HG02981 (cell line): ENCODE measurements around the gene GADL1.

Experiments used
- ATAC-seq: cut with Tn5 transposase; IDR thresholded peaks from one replicate; pipeline ENCODE4 v1.9.1; 2021; ENCODE audit warnings: mild to moderate bottlenecking, moderate library complexity; ENCODE audit not compliant: unreplicated experiment

GADL1 gene

DNA sequence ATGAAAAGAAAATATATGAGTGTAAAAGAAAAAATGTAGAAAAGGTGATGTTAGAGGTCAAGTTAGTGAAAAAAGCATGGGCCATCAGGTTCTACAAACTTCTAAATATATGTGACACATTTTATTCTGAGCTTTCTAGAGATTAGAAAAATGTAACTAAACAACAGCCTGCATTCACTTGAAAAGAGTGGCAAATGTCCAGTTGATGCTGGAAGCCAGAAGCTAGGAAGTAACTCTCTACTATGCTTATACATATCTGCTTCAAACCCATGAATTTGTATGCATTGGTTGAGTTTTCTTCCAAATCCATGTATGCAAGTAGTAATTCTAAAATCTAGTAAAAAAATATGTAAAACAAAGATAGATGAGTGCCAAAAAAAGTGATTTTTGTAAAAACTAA lies 164.5 kb downstream of the GADL1 start:
- no peak for ATAC-seq

DNA sequence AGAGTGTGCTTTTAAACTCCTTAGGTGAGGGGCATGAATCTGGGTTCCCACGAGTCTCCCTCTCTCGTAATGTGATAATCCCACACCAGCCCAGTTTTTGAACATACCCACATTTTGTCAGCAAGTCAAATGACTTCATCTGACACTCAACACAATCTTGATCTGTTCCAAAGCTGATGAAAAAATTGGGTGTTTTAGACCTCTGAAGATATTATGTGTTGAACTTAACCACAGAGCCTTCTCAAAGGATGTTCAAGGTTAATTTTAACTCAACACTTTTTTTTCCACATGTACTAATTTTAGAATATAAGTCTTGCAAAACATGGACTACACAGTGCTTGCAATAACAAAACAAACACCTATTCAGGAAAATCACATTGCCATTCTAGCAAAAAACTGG lies 164.9 kb downstream of the GADL1 start:
- no peak for ATAC-seq

DNA sequence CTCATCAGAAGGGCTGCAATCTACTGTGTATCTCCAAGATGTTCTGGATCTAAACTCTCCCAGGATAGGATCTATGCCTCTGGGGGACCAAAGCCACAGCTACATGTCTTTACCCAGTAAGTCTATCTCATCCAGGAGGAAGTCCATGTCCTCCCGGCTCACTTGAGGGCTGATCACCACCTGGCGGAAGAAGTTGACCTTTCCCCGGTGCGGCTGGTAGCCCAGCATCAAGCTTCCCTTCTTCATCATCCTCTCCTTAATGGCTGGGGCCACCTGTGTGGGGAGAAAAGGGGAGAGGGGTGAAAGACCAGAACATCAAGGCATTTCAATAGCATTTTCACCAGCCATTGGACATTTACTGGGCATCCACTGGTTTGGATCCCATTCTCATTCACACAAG lies 166.3 kb downstream of the GADL1 start:
- ATAC-seq, result no peak

DNA sequence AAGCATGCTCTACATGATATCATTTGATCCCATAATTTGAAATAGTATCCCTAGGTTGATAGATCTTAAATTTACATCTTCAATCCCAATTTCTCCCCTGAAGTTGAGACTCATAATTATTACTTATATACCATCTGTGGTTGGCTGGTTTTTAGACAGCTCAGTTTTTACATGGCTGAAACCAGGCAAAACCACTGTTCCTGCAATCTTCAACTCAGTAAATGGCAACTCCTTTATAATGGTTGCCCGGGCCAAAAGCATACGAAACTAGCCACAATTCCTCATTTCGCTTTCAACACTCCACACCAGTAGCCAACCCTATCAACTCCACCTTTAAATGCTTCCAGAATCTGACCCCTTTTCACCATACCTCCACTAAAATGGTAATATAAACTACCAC lies 169.6 kb downstream of the GADL1 start:
- ATAC-seq, result no peak

DNA sequence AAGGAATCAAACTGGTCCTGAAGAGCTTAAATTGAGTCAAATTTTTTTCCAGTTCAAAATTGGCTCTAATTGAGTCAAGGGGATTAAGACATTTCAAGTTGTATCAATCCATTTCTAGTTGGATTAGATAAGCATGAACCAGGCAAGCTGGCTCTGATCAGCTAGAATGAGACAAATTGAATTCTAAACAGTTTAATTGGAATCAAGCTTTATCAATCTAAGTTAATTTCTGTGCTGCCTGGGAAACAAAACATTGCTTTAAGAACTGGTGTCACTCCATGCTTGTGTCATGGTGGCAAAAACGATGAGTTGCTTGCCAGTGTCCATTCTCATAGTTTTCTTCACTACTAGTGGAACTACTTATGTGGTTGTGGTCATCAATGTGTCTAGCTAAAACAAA lies 171.2 kb downstream of the GADL1 start:
- ATAC-seq, result no peak

DNA sequence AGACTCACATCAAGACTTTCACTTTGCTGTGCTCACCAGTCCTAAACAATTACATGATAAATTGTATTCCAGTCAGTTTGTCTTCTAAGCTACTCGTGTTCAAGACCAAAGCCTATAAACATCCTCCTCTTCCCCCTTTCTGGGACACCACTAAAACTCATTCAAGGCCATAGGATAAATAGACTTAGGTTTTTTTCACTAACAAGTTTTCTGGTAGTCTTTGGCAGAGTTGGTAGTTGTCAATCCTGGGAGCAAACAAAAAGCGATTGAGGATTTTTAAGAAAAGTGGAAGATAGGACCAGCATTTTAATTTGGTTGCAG lies 173.2 kb downstream of the GADL1 start:
- no peak for ATAC-seq

DNA sequence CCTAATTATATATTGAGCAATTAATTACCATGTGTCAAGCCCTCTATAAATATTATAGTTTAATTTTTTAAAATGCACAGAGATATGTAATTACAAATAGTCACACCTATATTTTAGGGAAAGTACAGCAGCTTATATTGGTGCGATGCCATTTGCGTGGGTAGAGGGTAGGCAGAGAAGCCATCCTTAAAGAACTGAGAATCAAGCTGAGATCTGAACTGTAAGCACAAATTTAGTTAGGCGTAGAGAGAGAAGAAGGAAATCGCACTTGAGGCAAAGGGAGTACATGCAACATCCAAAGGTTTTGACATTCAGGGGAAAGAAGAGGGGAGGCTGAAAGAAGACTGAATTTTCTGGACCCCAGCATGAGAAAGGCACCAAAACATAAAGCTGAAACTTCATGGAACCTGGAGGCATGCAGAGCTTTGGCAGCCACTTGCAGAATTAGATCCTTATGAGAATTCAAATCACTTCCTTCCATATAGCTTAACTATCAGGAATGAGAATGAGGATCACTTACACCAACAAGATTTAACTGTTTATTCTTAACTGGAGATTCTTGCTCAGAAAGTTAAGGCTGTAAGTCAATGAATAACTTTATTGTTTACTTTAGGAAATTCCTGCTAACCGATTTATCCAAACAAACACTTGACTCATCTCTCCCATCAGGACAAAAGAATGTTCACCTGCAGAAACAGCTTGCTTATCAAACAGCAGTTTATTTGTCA lies 173.7 kb downstream of the GADL1 start:
- no peak for ATAC-seq

DNA sequence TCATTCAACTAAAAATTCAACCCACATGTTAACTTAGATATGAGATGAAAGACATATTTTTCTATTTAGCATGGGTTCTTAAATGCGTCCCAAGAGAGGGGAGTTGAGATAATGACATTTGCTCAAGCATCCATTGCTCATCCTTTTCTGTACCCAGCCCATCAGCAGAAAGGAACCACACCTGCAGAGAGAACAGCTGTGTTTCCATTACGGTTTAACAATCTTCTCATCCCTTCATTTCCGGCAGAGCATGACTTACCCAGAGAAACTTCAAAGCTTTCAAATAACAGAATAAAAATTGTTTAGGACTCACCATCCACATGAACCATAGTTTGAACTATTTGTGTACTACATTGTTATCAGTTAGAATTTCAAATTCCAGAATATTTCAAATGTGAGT lies 174.9 kb downstream of the GADL1 start:
- ATAC-seq, result no peak

DNA sequence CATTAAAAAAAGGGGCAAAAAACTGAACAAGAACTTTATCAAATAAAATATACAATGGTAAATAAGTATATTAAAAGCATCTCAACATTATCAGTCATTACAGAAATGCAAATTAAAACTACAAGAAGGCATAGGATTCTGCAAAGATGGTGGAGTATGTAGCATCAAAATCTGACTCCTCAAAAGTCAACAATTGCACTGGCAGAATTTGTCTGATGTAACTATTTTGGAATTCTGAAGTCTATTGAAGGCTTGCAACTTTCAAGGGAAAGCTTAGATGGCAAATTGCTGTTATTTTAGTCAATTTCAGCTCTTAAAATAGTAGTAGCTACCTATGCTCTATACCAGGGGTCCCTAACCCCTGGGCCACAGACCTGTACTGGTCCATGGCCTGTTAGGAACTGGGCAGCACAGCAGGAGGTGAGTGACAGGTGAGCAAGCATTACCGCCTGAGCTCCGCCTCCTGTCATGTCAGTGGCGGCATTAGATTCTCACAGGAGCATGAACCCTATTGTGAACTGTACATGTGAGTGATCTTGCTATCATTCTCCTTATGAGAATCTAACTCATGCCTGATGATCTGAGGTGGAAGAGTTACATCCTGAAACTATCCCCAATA lies 180.5 kb downstream of the GADL1 start:
- ATAC-seq, result no peak

DNA sequence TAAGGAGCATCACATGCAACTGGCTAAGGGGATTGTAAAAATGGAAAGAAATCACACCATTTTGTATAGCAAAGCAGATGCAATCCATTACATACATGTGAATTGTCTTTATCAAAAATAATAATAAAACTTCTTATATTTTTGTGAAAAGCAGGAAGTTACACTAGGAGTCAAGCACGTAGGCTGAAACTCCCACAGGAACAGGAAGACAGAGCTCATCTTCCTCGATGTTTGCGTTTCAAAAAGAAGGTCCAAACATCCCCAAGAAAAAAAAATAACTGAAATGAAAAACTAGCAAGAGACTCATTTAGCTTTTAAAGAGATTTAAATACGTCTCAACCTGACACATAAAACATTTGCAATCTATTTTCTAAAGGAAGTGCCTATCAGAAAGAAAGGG lies 181.5 kb downstream of the GADL1 start:
- ATAC-seq, result no peak

DNA sequence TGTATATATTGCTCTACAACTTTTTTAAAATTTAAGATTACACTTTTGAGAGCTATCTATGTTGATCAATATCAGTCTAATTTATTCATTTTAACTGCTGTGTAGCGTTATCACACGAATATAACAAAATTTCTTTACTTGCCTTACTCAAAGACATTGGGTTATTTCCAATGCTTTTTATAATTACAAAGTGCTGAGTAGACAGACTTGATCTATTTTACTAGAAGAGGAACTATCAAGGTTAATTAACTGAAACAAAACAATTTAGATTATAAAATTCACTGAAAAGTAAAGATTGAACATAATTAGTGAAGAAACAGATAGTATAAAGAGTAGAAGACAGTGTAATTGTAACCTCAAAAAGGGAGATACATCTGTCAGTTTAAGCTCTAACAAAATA lies 182.6 kb downstream of the GADL1 start:
- ATAC-seq, result no peak

DNA sequence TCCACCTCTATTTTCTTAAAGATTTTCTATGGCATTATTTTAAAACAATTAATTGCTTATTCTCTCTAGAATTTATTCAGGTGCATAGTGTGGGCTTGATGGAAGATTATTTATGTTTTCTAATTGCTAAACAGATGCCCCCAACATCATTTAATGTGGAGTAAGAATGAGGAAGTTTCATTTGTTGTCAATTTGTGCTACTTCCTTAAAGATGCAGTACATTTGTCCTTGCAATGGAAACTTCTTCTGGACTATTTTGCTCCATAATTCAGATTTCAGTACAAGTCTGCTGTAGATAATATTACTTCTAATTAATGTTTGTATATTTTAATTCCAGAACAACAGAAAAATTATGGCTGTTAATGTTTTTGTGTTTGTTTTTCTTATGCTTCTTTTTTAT lies 183.3 kb downstream of the GADL1 start:
- no peak for ATAC-seq

DNA sequence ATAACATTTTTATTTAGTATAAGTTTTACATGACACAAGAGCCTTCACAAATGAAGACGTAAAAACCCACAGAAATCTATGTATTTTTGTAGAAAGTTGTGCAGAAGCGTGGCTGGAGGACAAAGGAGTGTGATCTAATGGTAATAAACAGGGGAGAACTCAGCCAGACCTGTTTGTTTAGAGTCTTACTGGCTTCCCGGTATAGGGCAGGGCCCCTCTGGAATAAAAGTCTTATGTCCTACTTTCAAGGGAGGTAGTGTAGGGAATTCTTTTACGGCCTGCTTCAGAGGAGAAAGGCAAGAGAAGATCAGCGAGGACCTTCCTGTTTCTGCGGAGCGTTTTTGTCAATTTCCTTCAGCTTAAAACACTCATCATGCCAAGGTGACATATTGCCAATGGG lies 184.4 kb downstream of the GADL1 start:
- ATAC-seq, result no peak

DNA sequence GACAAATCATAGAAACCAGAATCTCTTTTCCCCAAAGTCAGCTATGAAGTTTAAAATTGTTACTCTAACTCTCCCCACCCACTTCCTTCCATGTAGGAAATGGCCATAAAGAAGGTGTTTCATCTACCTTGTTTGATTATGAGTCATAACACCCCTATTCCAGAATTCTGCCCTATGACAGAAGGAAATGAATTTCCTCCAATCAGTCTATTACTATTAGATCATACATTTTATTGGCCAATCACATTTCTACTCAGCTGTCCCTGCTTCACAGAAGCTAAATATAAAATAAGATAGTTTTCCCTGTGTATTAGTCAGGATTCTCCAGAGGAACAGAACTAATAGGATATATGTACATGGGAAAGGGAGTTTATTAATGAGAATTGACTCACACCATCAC lies 186.0 kb downstream of the GADL1 start:
- ATAC-seq, result no peak

DNA sequence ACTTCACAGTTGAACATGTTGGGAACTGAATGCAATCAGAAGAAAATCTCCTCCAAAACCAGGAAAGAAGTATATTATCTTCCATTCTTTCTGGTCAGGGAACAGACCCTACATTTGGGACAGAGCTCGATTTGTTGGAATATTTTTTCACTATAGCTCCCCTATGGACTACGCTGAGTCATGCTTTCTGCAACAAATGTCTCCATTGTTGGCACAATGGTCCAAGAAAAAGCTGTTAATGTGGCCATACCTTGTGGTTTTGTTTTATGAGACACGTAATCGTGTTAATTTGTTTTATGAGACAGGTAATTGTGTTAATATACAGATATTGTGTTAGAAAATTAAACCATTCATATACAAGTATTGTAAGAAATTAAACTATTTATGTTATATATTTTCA lies 186.6 kb downstream of the GADL1 start:
- no peak for ATAC-seq

DNA sequence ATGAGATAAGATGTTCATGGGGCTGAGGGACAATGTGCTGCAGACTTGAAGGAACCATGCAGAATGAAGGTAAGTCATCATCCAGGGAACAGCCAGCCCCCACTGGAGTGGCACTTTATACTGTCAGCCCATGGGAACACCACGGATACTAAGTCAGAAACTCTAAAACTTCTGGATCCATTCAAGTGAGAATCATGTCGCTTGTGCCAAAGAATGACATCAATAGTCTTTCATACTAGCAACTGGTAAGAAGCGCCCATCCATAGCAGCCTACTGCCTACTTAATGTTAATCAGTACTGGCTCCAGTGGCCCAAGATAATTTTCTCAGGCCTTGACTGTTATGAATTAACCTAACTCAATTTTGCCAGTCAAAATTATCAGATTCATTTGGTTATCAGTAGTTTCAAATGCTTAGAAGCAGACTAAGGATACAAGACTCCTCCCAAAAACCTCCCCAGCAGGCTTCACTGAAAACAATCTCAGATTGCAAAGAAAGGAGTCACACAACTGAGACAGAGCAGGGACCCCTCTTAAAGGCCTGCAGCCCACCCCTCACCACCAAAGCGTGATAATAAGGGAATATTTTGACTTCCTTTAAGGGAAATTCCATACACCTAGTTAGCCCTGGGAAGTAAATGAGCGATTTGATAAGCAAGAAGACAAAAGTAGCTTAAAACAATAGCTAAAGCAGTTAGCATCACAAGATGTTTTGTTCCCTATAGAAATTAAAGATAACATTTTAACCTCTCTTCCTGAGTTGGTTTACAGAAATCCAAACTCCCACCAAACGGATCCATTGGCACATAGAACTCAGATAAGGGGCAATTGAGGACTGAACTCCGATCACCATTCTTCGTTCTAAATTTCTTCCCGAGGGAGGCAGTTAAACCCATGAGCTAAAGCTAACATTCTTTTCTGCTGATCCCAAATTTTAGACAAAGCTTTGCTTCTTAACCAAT lies 189.2 kb downstream of the GADL1 start:
- no peak for ATAC-seq

DNA sequence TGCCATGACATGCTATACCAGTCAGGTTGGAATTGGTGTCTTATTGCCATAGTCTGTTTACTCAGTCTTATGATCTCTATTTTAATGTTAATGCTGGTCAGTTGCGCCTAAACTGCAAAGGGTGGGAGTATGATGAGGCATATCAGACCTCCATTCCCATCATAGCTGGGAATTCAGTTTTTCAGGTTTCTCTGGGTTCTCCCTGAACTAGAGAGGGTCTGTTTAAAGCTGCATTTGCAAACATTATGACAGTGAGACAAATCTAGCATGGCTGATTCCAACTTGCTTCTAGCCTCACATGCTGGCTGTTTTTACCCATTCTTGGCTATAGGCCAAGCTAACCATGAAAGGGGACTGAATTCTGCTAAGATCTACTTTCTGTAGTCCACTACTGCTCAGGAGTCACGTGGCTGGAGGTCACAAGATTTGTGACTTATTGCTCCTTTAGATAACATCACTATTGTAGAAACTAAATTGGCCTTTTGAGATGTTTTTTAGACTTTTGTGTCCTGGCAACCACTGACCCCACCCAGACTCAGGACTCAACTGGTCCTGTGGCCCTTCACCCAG lies 191.5 kb downstream of the GADL1 start:
- no peak for ATAC-seq

DNA sequence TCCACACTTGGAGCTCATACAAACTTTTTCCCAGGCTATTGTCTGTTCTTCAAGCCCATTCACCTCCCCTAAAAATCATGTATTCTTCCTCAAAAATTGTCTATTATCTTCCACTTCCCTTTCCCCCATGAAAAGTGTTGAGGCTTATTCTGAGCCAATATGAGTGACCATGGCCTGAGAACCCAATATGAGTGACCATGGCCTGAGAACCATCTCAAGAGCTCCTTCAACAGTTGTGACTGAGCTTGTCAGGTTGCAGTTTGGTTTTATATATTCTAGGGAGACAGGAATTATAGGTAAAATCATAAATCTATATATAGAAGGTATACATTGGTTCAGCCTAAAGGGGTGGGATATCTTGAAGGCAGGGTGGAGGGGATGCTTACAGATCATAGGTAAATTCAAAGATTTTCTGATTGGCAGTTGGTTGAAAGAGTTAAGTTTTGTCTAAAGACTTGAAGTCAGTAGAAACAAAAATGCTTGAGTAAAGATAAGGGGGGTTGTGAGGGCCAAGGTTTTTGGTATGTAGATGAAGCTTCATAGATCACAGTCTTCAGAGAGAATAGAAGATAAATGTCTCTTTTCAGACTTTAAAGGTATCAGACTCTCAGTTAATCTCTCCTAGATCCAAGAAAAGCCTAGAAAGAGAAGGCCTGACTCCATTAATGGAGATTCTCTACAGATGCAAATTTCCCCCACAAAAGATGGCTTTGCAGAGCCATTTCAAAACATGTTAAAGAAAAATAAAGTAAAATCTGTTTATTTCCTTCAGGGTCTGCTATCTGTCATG lies 192.2 kb downstream of the GADL1 start:
- no peak for ATAC-seq

DNA sequence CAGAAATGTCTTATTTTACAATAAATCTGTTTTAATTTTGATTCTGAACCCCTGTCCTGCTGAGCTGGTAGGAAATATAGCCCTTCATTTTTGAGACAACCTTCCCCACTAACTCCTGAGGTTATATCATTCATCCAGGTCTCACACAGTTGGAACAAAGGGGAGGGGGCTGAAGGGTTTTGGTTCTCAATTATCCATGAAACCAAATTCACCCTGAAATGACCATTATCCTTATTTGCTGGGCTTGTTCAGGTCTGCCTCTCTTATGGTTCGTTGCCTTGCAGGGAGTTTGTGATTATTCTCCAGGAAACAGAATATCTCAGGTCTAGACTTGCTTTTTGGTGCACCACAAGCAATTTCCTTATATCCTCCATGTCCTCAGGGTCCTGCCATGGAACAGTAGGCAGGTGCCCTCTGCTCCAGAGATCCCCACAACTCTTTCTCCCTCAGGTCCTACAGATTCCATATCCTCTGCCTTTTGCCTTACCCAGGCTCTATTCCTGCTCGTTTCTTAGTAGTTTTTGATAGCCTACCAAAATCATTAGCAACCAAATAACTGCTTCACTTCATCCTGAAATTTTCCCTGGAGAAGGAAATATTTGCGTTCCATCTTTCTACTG lies 193.6 kb downstream of the GADL1 start:
- no peak for ATAC-seq

DNA sequence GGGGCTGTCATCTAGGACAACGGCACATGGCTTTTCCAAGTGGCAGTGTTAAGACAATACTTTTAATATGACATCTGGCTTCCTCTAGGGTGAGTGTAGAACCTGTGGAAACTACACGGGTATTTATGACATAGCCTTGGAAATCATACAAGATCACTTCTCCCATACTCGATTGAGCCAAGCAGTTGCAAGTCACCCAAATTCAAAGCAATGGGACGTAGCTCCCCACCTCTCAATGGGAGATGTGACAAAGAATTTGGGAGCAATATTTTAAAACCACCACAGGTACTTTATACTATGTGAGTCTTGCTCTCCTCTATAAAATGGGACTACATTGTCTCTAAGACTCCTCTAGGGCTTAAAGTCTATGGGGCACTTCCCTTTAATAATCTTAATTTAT lies 194.5 kb downstream of the GADL1 start:
- ATAC-seq, result no peak
